GM06990 (cell line): ENCODE measurements around the gene BBS9.

ENCODE experiments used
- DNase-seq: peaks from one replicate; pipeline ENCODE4 v3.0.0-alpha.2; 2011; ENCODE audit not compliant: insufficient read length; ENCODE audit errors: extremely low read depth
- H3K27me3 ChIP-seq: replicated peaks from 2 replicates; pipeline ENCODE4 v1.6.0; 2011; ENCODE audit warnings: low read length; ENCODE audit not compliant: control insufficient read depth, insufficient read depth
- H3K36me3 ChIP-seq: 2 replicates; pipeline ENCODE4 v1.5.1; 2011; ENCODE audit warnings: low read length; ENCODE audit not compliant: control insufficient read depth, insufficient read depth
- H3K4me3 ChIP-seq: replicated peaks from 2 replicates; pipeline ENCODE4 v1.5.1; 2011; ENCODE audit warnings: low read depth, mild to moderate bottlenecking, control low read depth, low read length
- CTCF ChIP-seq: IDR thresholded peaks from 2 replicates; pipeline ENCODE4 v1.5.1; 2011; ENCODE audit warnings: low read length, control low read depth, mild to moderate bottlenecking, inconsistent platforms; ENCODE audit not compliant: insufficient read depth, poor library complexity, severe bottlenecking

The BBS9 gene

GRCh38 chr7:33449847-33450246 is 320.5 kb downstream of the BBS9 start:
- no peak overlapping the region for H3K4me3 ChIP-seq
- H3K27me3 ChIP-seq = no peaks in the 10 kb centered on the region
- DNase-seq = no peak
- H3K36me3 ChIP-seq = no peaks in the 10 kb centered on the region
- TF ChIP-seq CTCF = no peak

- Histone ChIP-seq H3K27me3 (no peaks in the 10 kb centered on the region), H3K36me3 (no peaks in the 10 kb centered on the region), H3K4me3 (no peak overlapping the region)
- TF ChIP-seq CTCF = no peak
- DNase-seq = no peak
Measured at GRCh38 chr7:33452805-33453502, 323.6 kb downstream of the BBS9 start.

- DNase-seq = no peak
- no peaks in the 10 kb centered on the region for H3K27me3 ChIP-seq
- H3K36me3 ChIP-seq = no peaks in the 10 kb centered on the region
- no peak overlapping the region for H3K4me3 ChIP-seq
- TF ChIP-seq CTCF = no peak
Measured at GRCh38 chr7:33457039-33457438, 327.7 kb downstream of the BBS9 start.

GRCh38 chr7:33458581-33458980 is 329.2 kb downstream of the BBS9 start:
- no peak for DNase-seq
- TF ChIP-seq CTCF = no peak
- Histone ChIP-seq H3K27me3 (no peaks in the 10 kb centered on the region), H3K36me3 (no peaks in the 10 kb centered on the region), H3K4me3 (no peak overlapping the region)

GRCh38 chr7:33459340-33459751 is 330.0 kb downstream of the BBS9 start:
- peak; percentile 47 for TF ChIP-seq CTCF
- no peaks in the 10 kb centered on the region for H3K27me3 ChIP-seq
- no peak overlapping the region for H3K4me3 ChIP-seq
- no peaks in the 10 kb centered on the region for H3K36me3 ChIP-seq
- no peak for DNase-seq

- H3K27me3 ChIP-seq = no peaks in the 10 kb centered on the region
- no peak for DNase-seq
- no peak overlapping the region for H3K4me3 ChIP-seq
- no peaks in the 10 kb centered on the region for H3K36me3 ChIP-seq
- no peak for TF ChIP-seq CTCF
Measured at GRCh38 chr7:33463131-33463530, 333.8 kb downstream of the BBS9 start.
